Measurements from ENCODE around the gene KIF7.

DNA sequence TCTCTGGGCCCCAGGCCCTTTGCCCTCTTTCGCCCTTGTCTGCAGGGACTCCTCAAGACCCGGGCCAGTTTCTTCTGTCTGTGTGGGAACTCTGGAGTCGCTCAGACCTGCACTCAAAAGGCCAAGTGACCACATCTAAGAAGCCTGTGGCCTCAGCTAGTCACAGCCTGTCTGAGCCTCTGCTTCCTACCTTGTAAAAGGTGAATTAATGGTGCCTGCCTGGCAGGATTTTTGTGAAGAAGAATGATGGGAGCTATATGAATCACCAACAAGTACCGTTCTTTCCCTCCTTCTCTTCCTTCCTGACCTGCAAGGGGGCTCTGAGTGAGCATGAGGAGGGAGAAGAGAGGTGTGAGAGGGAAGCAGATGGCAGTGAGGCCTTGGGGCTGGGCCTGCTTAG lies 16.4 kb upstream of the KIF7 start:
- TF ChIP-seq, protein P1, sequence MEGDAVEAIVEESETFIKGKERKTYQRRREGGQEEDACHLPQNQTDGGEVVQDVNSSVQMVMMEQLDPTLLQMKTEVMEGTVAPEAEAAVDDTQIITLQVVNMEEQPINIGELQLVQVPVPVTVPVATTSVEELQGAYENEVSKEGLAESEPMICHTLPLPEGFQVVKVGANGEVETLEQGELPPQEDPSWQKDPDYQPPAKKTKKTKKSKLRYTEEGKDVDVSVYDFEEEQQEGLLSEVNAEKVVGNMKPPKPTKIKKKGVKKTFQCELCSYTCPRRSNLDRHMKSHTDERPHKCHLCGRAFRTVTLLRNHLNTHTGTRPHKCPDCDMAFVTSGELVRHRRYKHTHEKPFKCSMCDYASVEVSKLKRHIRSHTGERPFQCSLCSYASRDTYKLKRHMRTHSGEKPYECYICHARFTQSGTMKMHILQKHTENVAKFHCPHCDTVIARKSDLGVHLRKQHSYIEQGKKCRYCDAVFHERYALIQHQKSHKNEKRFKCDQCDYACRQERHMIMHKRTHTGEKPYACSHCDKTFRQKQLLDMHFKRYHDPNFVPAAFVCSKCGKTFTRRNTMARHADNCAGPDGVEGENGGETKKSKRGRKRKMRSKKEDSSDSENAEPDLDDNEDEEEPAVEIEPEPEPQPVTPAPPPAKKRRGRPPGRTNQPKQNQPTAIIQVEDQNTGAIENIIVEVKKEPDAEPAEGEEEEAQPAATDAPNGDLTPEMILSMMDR (IDR thresholded peaks at IDR 0.05) = no peak
- TF ChIP-seq POLR2AphosphoS5 (IDR thresholded peaks at IDR 0.05) (no peak), POLR2A (IDR thresholded peaks at IDR 0.05; ENCODE audit: low read depth) (no peak), EP300 (IDR thresholded peaks at IDR 0.05) (no peak)

Measured in esophagus muscularis mucosa (tissue), 4 donors.